GM04504 (cell line): Measurements from ENCODE around the gene CCT2.

Experiments
- DNase-seq: peaks from one replicate; pipeline ENCODE4 v3.0.0-alpha.2; 2012; ENCODE audit warnings: low read depth

Gene CCT2

DNA sequence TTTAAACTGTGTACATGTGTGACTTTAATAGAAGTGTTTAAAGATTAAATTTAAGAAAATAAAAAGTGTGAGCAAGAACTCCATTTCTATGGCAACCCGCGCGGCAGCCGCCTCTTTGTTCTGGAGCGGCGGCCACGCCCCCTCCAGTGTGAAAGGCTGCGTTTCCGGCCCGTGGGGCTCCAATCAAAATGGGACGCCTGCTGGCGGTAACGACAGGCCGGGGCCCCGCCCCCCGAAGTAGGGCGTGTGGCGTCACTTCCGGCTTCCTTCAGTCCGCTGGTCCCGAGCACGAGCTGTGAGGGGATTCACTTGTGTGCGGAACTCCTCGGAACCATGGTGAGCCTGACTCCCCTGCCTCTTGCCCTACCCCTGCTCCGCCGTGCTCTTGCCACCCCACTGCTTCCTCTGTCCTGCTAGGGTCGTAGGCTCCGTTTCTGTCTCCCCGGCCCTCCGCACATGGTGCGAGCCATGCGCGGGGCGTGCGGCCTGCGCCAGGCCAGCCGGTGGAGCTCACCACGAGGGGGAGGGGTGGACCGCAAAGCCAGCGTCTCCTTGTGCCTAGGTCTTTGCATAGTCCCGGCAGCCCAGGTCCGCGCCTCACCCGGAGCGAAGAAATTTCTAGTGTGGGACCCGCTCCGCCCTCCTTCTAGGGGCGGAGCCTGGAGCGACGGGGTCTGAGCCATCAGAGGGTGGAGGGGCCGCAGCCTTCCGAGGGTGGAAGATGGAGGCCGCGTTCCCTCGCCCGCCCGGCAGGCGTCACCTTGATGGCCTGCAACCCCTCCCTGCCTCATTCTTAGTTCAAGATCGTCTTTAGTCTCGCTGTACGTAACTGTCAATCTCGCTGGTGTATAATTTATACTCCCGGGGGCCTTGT lies at the start of gene CCT2:
CCT2 (plus strand) TSS at position 271 of the 874 bp plus-strand sequence; CDS start at position 334, 63 bp downstream.
- peak; percentile 87 for DNase-seq

DNA sequence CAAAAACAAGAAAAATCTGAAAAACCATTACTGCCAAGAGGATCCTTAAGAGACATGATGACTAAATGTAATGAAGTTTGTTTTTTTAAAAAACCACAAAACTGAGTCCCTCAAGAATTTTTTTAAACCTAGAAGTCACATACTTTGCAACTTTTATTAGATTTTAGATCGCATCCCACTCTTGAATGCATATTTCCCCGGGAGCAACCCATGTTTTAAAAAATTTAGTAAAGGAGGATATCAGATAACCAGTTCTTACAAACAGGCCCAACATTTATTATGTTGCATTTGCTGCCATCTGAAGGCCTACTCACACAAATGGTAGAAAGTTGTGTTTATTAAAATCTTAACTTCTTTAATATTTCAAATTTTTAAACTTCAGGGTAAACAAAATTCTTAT lies 44.3 kb upstream of the CCT2 start:
- DNase-seq = peak; percentile 32

DNA sequence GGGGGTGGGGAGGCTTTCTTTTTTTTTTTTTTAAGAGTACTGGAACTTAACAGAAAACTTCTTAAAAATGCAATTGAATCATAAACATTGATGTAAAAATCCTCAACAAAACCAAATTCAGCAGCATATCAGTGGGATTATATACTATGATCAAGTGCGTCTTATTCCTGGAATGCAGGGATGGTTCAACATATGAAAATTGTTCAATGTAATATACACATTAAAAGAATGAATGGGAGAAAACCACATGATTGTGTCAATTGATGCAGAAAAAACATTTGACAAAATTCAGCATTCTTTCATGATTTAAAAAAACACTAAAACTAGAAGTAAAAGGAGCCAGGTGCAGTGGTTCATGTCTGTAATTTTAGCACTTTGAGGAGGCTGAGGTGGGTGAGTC lies 41.2 kb upstream of the CCT2 start:
- DNase-seq = no peak

DNA sequence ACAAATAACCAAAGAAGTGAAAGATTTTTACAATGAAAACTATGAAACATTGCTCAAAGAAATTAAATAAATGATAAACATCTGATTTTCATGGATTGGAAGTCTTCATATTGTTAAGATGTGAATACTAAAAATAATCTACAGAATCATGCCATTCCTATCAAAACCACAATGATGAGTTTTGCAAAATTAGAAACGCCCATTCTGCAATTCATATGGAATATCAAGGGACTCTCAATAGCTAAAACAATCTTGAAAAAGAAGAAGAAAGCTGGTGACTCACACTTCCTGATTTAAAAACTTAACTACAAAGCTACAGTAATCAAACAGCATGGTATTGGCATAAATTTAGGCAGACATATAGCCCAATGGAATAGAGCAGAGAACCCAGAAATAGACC lies 40.2 kb upstream of the CCT2 start:
- no peak for DNase-seq

DNA sequence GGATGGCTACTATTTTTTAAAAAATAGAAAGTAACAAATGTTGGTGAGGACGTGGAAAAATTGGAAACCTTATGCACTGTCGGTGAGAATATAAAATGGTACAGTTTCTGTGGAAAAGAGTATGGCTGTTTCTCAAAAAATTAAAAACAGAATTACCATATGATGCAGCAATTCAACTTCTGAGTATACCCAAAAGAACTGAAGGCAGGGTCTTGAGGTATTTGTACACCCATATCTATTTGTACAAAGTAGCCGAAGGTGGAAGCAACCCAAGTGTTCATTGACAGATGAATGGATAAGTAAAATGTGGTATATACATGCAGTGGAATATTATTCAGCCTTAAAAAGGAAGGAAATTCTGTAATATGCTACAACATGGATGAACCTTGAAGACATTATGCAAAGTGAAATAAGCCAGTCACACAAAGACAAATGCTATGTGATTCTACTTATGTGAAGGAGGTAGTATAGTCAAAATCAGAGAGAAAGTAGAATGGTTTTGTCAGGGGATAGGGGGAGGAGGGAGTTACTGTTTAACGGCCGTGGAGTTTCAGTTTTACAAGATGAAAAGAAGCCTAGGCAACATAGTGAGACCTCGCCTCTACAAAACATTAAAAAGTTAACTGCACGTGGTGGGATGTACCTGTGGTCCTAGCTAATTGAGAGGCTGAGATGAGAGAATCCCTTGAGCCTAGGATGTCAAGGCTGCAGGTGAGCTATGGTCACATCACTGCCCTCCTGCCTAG lies 38.4 kb upstream of the CCT2 start:
- DNase-seq = no peak

DNA sequence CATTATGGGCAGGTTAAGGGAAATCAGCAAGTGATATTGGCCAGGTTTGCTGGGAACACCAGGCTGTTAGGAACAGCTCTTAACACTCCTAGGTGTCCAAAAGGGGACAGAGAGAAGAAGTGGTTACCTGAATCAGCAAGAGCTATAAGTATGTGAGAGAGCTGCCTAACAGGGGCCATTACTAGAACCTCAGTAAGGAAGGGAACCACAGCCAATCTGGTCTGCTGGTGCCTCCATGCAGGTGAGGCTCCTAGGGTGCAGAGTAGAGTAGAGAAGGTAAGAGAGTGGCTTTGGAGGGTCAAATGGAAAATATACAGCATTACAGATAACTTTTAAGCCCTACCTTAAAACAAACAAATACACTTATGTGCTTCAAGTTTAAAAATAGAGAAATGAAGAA lies 36.6 kb upstream of the CCT2 start:
- DNase-seq = no peak

DNA sequence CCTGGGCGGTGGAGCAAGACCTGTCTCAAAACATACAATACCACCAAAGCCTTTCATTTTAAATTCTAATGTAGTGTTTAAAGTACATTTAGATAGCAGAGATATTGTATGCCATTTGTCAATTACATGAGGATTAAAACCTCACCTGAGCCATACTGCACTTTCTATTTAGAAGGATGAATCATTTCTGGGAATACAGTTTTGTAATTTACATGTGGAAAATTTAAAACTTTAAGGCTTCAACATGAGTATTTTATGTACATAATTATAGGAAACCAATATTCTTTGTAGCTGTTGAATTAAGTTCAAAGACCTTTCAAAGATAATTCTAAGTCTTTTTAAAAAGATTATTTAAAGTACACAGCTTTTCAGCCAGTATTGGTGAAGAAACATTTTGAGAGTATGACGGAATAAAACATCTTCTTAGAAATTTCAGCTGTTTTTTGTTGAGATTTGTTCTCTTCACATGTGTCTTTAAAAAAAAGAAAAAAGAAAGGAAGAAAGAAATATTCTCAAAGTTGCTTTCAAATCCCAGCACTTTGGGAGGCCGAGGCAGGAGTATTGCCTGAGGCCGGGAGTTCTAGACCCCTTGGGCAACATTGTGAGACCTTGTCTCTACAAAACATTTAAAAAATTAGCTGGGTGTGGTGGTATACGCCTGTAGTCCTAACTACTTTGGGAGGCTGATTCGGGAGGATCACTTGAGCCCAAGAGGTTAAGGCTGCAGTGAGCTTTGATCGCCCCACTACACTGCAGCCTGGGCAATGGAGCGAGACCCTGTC lies 34.5 kb upstream of the CCT2 start:
- DNase-seq = no peak

DNA sequence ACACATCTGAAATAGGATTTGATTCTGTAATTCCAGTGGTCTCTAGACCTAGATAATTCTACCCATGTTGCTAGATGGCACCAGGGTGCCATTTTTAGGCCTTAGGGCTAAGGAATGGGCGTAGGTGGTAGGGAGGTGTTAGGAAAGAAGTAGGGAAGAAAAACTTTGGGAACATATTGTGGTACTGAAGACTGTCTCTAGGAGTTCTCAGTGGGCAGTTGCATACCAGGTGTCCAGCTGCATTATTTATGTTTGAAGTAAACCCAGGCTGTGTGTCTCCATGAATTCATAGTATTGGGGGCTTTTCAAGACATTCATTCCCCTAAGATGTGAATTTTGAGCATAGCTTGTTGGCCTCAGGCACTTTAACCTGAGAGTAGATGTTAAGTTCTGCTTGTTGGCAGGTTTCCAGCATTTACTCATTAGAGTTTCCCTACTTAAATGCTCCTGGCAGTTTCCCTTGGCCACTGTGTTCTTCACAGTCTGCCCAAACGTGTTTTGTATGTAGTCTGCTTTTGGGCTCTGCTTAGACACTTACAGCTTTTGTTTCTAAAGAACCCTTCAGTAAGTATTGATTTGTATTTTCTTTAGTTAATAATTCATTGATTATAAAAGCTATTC lies 31.5 kb upstream of the CCT2 start:
- DNase-seq = no peak

DNA sequence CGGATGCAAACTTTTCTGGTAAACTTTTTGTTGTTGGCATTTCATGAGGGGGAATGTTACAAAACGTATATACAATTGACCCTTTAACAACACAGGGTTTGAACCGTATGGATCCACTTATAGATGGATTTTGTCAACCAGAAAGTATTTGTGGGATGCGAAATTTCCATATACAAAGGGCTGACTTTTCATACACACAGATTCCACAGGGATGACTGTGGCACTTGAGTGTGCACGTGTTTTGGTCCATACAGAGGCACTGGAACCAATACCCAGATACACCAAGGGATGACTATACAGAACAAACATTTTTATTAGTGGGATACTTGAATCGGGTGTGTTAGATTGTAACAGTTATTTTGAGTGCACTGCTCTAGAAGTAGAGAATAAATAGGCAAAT lies 29.8 kb upstream of the CCT2 start:
- peak; percentile 79 for DNase-seq

DNA sequence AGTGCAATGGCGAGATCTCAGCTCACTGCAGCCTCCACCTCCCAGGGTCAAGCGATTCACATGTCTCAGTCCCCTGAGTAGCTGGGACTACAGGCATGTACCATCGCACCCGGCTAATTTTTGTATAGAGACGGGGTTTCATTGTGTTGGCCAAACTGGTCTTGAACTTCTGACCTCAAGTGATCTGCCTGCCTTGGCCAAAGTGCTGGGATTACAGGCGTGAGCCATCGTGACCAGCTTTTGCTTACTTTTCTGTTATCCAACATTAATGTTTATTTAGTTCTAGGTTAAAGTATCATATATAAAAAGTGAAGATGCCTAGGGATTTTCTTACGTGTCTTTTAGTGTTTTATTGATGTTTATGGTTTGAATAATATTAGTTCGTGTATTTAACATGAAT lies 28.9 kb upstream of the CCT2 start:
- DNase-seq = no peak

DNA sequence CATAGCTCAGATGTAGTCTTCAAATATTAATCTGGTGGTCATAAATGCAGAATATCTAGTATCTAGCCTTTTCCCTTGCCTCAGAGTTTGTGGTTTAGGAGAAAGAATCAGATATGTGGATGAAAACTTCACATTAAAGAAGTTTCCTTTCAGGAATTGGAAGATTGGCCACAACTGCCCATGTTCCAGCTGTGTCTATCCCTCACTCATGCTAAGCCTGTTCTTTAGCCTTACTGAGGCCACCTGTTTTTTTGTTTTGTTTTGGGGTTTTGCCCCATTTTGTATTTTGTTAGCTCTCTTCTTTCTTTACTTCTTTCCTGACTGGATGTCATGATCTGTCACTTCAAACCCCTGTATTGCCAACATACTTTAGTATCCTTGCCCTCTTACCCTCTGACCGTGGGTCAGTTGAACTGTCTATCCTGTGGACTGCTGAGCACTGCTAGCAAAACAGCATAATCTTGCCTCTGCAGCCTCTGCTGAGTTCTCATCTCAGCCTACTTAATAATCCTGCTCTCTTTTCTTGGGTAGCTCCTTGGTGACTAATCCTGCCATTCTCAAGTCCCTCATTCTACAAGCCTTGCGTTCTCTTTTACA lies 22.0 kb upstream of the CCT2 start:
- no peak for DNase-seq

DNA sequence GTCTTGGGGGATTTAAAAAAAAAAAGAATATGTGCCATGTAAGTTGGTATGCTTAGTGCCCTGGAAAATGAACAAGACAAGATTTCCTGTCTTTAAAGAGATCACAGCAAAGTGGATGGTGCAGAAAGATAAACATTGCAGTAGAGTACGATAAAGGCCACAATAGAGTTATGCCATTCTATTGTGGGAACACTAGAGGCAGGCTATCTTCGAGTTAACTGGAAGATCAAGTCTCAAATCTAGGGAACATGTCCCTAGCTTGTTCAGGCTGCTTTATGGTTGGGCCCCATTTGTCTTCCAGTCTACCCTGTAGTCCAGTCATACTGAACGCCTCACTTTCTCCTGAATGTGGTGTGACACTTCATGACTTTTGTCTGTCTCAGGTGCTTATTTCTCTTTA lies 18.7 kb upstream of the CCT2 start:
- DNase-seq = no peak

DNA sequence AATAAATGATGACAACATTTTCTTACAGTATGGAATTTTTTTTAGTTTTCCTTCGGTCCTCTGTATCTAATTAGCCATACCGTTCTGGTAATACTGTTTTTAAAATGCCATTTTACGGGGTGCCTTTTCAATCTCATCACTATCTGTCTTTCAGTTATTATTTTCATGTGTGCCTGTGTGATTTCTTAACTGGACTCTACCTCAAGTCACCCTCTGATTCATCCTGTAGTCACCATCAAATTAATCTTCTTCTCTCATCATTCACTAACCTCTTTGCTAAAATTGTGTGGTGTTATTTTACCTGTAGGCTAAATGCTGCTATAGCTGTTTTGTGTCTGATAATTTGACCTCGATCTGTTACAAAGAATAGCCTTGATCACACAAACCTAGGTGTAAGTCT lies 16.0 kb upstream of the CCT2 start:
- DNase-seq = peak; percentile 42

DNA sequence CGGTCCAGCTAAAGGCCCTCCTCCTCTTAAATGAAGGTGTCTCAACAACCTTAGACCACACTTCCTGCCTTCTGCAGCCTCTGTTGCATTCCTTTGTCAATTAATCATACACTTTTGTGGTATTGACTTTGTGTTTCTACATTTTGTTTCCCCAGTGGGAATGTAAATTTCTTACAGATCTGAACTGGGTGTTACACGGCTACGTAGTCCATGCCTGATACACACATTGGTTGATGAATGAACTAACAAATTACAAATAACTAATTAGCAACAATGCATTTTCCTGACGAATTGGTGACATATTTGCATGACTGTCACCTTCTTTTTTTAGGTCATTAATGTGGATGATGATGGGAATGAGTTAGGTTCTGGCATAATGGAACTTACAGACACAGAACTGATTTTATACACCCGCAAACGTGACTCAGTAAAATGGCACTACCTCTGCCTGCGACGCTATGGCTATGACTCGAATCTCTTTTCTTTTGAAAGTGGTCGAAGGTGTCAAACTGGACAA lies 15.2 kb upstream of the CCT2 start:
- DNase-seq = peak; percentile 57

DNA sequence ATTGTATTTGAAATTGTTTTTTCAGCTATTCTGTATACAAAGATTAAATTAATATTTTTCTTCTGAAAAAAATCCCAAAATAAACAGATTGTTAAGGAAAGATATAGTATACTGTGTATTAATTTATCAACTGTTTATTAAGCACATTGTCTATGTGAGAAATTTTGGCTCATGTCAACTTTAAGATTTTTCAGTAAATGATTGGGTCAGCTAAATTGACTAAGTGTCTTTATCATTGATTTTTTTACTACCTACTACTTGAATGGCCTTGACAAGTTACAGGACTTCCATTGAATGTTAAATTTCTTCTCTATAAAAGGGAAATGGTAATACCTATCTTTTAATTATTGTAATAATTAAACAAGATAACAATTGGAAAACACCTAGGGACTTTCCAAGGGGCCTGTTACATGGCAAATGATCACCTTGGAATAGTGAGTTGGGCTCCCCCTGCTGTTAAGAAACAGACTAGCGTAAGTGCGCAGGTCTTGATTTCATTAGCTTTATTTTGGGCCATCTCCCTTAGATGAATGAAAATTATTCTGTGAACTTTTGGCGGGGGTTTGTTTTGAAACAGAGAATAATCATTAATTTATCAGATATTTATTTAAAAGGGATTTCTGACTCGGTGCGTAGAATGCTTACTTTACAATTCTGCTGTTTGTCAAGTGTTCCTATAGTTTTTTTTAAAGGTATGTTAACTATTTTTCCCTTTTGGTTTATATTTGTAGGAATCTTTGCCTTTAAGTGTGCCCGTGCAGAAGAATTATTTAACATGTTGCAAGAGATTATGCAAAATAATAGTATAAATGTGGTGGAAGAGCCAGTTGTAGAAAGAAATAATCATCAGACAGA lies 14.5 kb upstream of the CCT2 start:
- no peak for DNase-seq

DNA sequence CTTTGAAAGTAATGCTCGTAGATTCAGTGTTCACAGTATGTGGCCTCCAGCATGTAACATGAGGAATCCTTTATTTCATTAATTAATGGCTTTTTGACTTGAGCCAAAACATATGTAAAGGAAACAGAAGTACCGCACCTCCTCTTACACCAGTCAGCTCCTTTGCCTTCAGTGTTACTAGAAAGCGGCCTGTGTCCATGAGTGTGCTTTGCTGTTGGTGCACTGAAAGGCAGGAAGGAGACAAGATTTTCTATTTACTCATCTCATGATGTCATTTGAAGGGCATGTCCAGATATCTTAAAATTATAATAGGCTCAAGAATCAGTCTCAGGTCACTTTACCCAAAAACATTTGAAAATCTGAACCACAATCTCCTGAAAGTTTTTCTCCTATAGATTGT lies 9.9 kb upstream of the CCT2 start:
- no peak for DNase-seq

DNA sequence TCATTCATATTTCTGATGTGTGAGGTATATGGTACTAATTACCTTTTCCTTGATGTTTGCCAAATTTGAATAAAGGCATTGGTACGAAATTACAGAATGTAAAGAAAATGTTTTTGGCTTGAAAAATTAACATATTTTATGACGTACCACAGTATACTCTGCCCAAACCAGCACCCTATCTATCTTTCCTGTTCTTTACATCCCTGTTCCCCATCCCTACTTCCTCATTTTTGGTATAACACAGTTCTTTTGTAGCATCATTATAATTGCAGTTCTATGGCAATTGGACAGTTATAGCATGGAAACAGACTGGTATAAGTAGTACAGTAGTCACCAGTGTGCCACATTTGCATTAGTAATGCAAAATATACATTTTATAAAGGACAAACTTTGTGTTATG lies 7.0 kb upstream of the CCT2 start:
- no peak for DNase-seq

DNA sequence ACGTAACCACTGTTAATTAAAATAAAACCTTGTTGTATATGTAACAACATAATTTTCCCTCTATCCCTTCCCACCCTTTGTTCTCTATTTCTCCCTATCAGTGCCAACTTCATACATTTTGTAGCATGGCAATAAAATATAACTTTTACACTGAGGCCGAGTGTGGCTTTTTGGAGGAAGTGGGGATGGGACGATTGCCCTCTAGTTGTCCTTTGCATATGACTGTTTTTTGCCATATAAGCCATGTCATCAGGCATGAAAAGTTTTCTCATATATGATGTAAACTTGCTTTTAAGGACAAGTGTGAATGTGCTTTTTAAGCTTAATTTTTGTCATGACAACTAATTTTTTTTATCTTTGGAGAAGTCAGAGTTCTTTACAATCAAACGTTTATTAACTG lies 6.2 kb upstream of the CCT2 start:
- DNase-seq = no peak

DNA sequence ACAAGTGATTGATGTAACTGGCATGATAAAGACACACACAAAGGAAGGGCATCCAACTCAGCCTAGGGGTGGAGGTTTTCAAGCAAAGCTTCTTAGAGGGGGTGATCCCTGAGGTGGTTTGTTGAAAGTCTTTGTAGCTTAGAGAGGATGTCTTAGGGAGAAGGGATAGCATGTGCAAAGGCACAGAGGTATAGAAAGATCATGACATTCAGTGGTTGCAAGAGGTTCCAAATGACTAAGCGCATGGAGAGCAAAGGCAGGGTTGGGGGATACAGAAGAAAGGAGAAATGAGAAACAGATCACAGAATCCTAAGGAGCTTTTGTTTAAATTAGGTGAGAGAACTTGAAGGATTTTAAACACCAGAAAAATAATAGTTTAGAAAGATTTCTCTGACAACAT lies 5.2 kb upstream of the CCT2 start:
- no peak for DNase-seq

DNA sequence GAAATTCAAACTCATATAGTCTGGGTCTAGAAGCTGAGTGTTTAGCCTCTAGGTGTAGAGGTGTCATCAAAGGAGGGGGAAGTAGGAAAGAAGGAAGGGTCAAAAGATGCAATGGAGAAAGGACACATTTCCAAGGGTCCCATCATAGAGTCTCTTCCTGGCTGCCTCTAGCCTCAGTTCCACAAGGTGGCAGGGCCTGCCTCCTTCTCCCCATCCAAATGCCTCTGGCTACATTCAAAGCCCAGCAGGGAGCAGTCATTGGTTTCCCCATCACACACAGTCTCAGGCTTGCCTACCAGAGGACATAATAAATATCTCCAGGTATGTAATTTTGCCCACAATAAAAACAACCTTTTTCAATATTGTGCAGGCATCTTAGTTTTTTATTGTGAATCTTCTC lies 2.1 kb upstream of the CCT2 start:
- no peak for DNase-seq

DNA sequence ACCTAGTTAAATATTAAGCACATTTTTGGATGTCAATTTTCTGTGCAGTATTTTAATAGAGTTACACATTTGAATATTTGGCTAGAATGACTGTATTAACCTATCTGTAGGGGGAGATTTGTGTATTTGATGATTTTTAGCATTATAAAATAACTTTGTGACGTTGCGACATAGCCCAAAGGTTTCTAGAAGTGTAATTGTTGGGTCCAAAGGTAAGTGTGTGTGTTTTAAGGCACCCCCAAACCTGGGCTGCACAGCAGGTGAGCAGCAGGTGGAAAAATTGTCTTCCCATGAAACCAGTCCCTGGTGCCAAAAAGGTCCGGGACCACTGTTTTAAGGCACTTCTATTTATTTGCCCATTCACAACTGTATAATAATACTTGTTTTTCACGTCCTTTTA lies 3.3 kb downstream of the CCT2 start:
- no peak for DNase-seq
